GM19328 (cell line): Measurements from ENCODE around the gene BABAM2.

Source experiments
- ATAC-seq: cut with Tn5 transposase; IDR thresholded peaks from one replicate; pipeline ENCODE4 v1.9.1; 2021; ENCODE audit warnings: mild to moderate bottlenecking, moderate library complexity; ENCODE audit not compliant: unreplicated experiment

The BABAM2 gene

DNA sequence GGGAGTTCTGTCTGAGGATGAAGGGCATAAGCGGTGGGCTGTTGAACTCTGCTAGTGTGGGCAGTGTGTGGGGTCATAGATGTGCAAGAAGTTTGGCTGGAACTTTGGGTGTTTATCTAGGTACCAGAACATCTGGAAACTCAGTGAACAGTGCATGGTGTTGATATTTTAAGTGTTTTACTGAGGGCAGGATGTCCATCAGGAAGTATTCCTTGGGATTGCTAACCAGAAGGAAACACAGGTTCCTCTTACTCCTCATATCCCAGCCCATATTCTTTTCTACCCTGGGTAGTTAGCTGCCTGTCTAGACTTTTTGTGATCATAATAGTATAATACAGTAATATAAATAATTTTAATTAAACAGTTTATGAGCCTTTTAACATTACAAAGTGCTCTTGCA is 15.5 kb downstream of the BABAM2 start:
- ATAC-seq, result no peak

DNA sequence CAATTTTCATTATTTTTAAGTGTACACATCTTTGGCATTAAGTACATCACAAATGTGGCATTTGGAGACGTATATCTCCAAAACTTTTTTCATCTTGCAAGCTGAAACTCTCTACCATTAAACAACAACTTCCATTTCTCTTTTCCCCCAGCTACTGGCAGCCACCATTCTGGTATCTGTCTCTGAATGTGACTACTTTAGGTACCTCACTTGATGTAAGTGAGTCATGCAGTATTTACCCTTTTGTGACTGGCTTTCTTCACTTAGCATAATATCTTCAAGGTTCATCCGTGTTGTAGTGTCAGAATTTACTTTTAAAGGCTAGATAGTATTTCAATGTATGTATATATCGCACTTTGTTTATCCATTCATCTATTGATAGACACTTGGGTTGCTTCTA is 17.0 kb downstream of the BABAM2 start:
- no peak for ATAC-seq

DNA sequence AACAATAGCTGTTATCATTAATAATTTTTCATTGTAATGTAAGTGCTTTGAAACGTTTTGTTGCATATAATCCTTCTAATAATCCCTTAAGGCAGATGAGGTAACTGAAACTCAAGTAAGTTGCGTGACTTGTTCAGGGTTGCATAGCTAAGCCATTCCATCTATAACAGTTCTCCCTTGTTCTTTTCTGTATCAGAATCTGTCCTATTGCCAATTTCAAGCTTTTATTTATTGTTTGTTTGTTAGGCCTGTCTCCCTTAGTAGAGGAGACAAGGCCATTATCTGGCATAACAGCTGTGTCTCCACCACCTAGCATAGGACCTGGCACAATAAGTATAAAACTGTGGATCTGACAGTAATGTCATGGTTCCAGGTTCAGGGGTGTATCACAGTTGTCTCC is 19.4 kb downstream of the BABAM2 start:
- ATAC-seq, result no peak

DNA sequence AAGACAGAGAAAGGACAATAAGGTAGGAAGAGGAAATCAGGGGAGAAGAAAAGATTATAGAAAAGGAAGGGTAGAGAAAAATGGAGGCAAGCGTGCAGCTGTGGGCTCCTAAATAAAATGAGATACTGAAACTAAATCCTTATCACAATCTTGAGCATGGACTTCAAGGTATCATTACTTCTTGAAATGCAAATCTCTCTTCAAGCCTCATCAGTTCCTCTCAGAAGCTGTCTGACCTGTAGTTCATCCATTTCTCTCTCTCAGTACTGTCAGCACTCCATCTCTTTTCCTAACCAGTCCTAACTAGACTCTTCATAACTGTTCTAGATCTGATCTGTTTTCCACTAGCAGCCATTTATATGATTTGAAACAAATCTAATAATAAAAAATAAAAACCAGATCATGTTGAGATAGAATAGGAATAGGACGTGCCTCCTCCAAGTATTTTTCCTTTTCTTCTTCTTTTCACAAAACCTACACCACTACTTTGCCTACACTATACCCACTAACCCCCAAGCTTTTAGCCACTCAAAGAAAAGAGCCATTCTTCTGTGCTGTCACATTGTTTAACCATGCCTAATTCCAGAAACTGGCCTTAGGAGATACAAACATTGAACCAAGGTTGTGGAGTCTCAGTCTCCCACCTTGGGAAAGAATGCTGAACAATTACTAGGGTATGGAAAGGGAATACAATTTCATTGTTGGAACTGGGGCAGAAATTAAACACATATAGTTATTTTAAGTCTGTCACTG is 21.1 kb downstream of the BABAM2 start:
- ATAC-seq, result no peak

DNA sequence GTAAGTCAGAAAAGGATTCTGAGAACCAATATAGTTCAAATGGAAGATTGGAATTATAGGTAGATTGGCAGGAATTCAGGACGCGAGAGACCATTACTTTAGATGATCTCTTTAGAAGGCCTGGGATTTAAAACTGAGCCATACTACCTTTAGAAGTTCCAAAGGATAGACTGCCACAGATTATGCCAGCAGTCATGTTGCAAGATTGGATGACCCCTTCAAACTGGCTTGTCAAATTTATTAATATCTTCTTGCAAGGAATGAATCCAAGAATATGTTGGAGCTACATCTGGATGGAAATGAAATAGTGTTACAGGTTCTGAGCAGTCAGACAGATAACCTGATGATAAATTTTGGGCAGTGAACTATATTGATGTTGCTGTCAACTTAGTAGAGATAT is 22.0 kb downstream of the BABAM2 start:
- no peak for ATAC-seq

DNA sequence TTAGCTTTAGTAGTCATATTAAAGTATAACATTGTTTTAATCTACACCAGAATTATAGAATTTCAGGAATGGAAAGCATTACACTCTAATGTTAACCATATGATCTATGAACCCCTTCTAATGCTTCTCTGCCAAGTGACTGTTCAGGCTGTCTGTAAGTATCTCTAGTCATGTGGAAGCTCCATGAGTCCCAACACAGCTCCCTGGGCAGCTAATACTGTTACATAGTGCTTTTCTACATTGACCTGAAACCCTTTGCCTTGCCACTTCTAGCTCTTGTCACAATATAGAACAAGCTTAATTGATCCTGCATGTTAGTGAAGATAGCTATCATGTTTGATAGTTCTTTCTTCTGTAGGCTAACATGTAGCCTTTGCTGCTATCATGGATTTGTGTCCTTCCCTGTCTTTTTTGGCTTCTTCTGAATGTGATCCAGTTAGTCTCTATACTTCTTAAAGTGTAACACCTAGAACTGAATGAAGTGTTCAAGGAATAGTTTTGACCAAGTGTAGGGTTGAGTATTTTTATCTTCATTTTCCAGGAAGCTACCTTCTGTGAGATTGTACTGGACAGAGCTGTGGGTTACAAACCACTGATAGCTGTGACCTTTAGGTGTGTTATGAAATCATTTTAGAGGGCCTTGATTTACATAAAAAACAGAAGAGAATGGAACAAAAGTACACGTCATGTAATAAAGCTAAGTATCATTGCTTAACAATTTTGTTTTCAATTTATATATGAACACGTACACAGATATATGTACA is 23.7 kb downstream of the BABAM2 start:
- no peak for ATAC-seq

DNA sequence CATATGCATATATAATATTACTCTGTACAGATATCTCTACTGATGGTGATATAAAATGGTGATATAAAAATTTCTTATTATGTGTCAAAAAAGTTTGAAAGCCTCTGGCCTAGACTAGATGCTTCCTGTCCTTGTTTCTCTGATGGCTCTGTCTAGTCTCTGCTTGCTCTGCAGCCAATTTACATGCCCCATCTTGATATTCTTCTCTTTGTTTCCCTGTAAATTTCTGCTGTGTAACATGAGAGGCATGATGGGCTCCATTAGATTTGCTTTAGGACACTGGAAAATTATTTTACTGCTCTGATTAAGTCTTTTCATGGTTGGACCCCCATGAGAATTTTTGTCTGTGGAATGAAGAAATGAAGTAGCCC is 24.3 kb downstream of the BABAM2 start:
- ATAC-seq, result no peak

DNA sequence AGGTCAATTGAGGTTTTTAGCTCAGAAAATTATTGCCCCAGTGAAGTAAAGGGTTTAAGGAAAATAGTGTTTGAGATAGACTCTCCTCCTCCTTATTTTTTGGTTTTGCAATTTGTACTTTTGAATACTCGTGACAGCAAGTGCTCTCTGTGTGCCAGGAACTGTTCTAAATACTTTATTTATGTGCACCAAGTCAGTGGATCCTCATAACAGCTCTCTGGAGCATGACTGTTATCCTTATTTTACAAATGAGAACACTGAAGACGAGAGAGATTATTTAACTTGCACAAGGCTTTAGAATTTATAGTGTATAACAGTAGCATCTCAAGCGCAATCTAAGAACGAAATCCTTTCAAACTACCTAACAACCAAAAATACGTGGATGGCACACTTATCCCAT is 24.7 kb downstream of the BABAM2 start:
- ATAC-seq, result no peak

DNA sequence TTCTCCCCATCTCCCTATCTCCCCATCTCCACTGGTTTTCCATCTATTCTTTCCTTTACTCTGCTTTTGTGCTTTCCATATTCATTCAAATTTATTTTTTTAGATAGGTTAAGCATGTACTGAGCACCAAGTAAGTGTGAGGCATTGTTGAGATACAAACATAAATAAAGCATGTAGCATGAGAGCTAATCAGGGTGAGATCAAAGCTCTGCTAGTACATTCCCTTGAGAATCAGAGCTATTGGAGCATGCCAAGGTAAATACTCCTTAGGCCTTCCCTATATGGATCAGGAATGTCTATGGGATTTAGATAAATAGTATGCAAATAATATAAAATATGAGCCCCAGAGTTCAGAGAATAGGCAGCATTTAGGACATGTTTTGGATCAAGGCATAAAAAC is 25.3 kb downstream of the BABAM2 start:
- no peak for ATAC-seq

DNA sequence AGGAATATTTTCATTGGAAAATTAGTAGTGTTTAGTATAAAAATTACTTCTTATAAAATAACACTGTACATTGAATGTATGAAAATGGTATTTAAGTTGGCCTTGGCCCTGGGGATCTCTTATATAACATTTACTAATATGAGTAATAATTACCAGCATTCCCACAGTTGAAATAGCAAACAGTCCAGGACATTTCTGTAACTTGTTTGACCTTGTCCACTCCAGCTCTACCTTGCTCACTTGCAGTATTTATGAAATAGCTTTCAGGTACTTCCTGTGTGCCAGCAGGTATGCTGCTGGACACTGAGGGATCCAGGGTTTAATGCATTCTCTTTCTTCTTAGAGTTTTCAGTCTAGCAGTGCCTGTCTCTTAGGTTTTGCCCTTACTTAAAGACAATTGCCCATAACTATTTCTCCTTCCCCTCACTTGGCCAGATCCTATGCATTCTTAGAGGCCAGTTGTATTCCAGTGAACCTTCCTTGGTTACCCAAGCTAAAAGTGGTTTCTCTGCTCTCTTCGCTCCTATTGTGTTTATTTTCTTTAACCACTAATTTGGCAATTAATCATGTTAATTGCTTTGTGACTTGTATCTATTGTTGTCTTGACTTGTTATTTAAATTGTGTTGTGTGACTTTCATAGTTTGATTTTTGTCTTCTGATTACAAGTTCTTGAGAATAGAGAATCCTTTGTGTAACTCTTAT is 25.9 kb downstream of the BABAM2 start:
- no peak for ATAC-seq

DNA sequence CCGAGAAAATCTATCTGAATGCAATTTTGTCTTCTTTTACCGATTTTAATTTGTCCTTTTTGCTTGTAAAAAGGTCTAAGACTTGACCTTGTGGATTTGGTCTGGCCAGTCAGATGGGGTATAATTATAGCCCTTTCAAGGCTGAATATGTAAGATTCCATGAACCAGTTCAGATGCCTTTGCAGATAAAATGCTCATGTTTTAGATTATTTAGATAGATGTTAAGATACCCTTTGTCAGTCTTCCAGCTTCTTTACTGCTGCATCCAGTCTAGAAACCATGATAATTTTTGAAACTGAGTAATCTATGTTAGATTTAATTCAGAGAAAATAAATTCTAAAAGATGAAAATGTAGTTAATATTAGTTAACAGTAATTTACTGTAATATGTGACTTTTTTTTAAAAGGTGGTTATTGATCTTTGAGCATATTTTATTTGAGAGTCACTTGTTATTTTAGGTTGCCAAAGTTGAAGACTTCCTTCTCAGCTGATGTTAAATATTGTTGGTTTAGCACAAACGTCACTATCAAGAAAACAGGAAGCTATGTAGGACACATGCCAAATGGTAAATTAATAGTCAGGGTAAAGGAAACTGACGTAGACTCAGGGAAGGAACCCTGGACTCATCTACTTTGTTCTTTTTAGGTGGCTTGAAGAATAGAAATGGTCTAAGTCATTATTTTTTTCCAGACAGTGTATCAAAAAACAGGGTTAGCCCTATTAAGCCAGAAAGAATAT is 29.8 kb downstream of the BABAM2 start:
- ATAC-seq, result no peak

DNA sequence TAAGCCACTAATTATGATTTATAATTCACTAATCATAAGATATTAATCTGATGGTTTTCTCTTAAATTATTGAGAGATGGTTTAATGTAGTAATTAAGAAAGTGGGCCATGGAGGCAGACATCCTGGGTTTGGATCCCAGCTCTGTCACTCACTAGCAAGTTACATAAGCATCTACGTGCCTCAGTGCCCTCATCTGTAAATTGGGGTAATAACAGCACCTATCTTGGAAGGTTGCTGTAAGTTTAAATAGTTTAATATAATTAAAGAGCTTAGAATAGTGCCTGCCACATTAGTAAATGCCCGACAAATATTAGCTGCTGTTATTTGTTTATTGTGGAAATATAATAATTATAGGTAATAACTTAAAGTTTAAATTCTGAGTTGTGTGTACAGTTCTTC is 30.9 kb downstream of the BABAM2 start:
- no peak for ATAC-seq

DNA sequence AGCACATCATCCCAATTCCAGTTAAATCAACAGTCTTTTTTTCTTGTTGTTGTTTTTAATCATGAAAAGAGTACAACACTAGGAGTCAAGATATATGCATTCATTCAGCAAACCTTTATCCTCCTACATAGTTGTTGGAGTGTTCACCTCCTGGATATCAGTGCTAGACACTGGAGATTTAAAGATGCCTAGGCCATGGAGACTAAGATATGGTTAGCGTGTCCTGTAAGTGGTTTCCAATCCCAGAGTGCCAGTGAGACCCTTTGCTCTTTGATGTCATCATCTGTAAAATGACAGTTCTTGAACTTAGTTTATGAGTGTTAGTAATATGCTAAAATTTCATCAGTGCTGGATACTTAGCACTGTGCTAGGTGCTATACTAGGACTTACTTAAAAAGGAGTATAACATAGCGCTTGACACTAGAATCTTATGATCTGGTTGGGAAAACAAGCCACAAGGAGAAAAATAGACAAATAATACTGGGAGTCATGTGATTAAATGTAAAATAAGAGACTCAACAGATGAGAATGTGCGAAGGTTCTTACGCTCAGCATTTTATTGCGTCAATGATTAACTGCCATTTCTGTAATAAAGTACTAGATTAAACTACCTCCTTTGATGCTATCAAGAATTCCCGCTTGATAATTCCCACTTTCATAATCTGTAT is 31.5 kb downstream of the BABAM2 start:
- ATAC-seq, result no peak

DNA sequence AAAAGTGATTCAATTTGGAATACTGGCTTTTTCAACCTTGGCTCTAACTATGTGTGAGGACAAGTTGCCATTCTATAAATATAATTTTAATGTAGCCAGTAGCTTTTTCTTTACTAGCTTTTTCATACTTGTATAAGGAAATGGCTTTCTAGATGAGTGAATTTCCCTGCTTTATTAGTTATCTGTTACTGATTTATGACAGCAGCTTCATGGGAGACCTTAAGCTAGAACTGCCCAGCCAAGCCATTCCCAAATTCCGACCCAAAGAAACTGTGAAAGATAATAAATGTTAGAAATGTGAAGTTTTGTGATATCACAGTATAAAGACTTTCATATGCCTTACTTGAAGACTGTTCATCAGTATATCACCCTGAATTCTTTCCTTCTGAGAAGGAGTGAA is 32.3 kb downstream of the BABAM2 start:
- no peak for ATAC-seq

DNA sequence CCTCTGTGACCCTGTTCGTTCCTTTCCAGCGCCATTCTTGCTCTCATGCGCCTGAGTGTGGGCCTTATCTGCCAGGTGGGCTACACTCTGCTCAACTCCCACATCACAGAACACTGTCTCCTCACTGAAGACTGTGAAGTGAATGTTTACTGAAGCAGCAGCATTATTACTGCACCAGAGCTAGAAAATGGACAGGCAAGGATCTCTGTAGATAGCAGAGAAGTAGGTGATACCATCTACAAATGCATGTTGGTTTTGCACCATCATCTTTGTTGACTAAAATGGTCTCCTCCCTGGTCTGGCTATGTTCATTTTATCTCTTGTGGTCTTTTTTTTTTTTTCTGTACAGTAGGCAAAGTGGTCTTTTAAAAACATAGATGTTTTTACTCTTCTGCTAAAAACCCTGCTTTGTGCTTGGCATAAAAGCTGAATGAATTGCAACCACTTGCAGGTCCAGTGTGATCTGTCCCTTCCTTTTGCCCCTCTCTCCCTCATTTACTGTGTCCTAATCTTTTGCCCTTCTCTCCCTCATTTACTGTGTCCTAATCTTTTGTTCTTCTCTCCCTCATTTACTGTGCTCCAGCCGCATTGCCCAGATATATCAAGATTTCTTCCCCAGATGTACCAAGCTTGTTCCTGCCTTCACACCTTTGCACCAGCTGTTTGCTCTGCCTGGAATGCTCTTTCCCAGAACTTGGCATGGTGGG is 35.4 kb downstream of the BABAM2 start:
- ATAC-seq, result no peak

DNA sequence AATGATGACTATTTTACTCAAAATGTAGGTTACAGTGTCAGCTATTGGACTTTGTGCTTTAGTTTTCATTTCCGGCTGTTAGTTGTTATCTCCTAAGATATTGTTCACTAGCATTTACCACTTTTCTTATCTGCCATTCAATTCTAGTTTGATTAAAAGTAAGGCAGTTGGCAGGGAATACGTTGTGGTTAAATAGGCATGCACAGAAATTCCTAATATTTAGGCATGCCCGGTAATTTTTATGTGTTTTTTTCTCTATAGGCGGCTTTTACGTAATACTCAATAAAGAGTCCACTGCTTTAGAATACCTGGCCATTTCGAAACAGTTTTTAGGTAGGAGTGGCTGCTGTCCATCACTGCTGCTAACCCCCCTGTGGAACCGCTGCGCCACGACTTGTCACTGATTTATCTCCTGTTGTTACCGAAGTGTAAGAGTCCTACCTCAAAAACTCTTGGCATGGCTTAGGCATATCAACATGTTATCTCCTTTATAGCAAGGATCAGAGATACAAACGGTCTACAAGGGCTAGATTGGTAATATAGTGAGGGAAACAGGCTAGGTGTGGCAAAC is 39.5 kb downstream of the BABAM2 start:
- ATAC-seq, result no peak

DNA sequence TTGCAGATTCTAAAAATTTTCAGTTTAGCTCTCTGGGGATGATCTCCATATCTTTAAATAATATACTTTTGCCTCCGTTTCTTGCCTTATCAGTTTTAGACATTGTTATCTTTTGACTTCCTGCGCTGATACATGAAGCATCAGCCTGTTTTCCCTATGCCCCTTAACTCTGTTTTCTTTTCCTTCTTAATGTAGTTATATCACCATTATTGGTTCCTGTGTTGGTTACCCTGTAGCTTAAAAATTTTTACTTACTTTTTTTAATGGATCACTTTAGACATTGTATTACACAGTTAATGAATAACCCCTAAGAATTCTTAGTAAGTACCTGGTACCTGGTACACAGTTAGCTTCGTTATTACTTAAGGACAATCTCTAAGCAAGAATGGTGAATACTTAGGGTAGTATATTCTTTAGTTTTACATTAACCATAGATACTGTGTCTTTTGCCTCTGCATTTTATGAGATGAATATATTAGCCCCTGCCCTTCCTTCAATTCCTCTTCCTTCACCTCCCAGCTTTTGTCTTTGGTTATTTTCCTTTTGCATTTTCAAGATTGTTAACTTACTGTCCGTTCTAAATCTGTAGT is 40.9 kb downstream of the BABAM2 start:
- no peak for ATAC-seq

DNA sequence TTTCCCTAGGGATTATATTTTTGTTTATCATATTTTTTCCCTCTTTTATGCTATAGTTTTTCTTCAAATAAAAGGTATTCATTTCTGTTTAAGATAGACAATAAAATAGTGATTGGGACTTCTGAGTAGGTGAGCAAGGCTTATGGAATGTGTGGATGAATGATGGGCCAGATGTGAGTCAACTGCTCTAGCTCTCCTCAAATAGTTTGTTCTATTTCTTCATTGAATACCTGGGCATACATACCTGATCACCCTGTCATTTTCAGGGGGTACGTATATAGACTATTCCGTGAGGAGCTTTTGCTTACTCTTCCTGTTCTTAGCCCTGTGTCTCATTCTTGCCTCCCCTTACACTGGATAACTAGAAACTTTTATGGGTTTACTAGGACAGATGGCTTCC is 41.9 kb downstream of the BABAM2 start:
- ATAC-seq, result no peak

DNA sequence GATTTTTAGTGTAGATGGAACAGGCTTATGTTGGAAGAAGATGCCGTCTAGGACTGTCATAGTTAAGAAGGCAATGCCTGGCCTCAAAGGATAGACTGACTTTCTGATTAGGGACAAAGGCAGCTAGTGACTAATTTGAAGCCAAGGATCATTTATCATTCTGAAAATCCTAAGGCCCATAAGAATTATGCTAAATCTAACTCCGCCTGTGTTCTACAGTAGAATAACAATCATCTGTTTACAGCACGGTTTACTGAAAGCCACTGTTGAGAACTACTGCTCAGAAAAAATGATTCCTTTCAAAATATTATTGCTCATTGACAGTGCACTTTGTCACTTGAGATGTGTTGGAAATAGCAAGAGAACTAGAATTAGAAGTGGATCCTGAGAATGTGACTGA is 44.5 kb downstream of the BABAM2 start:
- ATAC-seq, result no peak
